GM18505 (cell line): ENCODE data around the gene EPS8L2.

Experiments used
- ATAC-seq: cut with Tn5 transposase; IDR thresholded peaks from one replicate; pipeline ENCODE4 v1.9.1; 2021; ENCODE audit not compliant: unreplicated experiment
- POLR2A ChIP-seq: IDR thresholded peaks from 4 replicates; pipeline ENCODE4 v1.6.1; 2011; ENCODE audit warnings: borderline replicate concordance; ENCODE audit not compliant: insufficient read depth, insufficient read length; ENCODE audit errors: extremely low read depth

Gene EPS8L2

GRCh38 chr11:721247-721740 is 15.3 kb downstream of the EPS8L2 start:
- no peak for TF ChIP-seq POLR2A
- no peak for ATAC-seq

- ATAC-seq, result no peak
- TF ChIP-seq POLR2A, result no peak
These were observed 15.8 kb downstream of the EPS8L2 start for GRCh38 chr11:721741-722345.

DNA sequence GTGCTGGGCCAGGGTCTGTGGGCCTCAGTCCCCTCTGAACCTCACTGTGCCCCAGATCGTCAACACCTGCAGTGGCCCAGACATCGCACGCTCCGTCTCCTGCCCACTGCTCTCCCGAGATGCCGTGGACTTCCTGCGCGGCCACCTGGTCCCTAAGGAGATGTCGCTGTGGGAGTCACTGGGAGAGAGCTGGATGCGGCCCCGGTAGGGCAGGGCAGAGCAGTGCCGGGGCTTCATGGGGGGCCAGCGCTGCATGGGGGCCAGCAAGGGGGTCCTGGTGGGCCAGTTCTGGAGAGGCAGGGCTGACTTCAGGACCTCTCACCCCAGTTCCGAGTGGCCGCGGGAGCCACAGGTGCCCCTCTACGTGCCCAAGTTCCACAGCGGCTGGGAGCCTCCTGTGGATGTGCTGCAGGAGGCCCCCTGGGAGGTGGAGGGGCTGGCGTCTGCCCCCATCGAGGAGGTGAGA is 16.3 kb downstream of the EPS8L2 start:
- ATAC-seq, result no peak
- TF ChIP-seq POLR2A, result no peak

- ATAC-seq, result no peak
- no peak for TF ChIP-seq POLR2A
These were observed 17.3 kb downstream of the EPS8L2 start for GRCh38 chr11:723120-723883.

GRCh38 chr11:724049-724777 is 18.2 kb downstream of the EPS8L2 start:
- ATAC-seq, result no peak
- TF ChIP-seq POLR2A, result no peak

GRCh38 chr11:724778-725386 is 18.9 kb downstream of the EPS8L2 start:
- TF ChIP-seq POLR2A, result no peak
- ATAC-seq, result no peak

- TF ChIP-seq POLR2A, result peak; percentile 20
- no peak for ATAC-seq
These were observed 19.7 kb downstream of the EPS8L2 start for GRCh38 chr11:725624-726202.

- peak; percentile 62 for TF ChIP-seq POLR2A
These were observed 20.5 kb downstream of the EPS8L2 start for GRCh38 chr11:726278-727220.

DNA sequence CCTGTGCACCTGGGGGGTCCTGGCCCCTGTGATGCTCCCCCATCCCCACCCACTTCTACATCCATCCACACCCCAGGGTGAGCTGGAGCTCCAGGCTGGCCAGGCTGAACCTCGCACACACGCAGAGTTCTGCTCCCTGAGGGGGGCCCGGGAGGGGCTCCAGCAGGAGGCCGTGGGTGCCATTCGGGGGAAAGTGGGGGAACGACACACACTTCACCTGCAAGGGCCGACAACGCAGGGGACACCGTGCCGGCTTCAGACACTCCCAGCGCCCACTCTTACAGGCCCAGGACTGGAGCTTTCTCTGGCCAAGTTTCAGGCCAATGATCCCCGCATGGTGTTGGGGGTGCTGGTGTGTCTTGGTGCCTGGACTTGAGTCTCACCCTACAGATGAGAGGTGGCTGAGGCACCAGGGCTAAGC is 21.3 kb downstream of the EPS8L2 start:
- no peak for ATAC-seq
- TF ChIP-seq POLR2A, result no peak

More at GRCh38 chr11:726278-727220, 20.5 kb downstream of the EPS8L2 start:
- no peak for ATAC-seq

- no peak for TF ChIP-seq POLR2A
- peak; percentile 47 for ATAC-seq
These were observed 22.1 kb downstream of the EPS8L2 start for GRCh38 chr11:727859-728748.

DNA sequence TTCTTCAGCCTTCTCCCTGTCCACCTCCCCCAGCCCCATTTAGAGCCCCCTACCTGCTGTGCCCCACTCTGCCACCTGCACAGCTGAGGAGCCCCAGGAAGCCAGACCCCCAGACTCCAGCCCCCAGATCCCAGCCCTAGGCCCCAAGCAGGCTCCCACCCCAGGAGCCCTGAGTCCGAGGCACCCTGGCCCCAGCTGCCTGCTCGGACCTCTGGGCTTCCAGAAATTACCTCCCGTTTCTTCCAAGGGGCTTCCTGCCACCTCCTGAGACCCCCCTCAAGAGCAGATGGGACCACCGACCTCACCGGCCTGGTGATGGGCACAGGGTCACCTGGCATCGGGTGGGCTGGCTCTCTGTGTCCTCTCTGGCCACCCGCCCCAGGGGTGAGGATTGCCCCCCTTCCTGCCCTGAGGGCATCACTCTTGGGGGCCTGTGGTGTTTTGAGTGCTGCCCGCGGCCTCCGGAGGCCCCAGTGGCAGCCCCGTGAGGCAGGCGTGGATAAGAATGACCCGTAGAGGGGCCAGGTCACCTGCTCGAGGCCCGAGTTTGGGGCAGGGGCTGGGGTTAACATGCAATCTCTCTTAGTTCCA is 23.0 kb downstream of the EPS8L2 start:
- no peak for TF ChIP-seq POLR2A
- no peak for ATAC-seq

- no peak for TF ChIP-seq POLR2A
- no peak for ATAC-seq
These were observed 23.6 kb downstream of the EPS8L2 start for GRCh38 chr11:729492-730074.
